ENCODE results near the gene PKP1. TPM values are rescaled to one million over a fixed set of nuclear protein-coding genes. Genes with fewer than 3 reads are reported as not detected.

The PKP1 gene, protein sequence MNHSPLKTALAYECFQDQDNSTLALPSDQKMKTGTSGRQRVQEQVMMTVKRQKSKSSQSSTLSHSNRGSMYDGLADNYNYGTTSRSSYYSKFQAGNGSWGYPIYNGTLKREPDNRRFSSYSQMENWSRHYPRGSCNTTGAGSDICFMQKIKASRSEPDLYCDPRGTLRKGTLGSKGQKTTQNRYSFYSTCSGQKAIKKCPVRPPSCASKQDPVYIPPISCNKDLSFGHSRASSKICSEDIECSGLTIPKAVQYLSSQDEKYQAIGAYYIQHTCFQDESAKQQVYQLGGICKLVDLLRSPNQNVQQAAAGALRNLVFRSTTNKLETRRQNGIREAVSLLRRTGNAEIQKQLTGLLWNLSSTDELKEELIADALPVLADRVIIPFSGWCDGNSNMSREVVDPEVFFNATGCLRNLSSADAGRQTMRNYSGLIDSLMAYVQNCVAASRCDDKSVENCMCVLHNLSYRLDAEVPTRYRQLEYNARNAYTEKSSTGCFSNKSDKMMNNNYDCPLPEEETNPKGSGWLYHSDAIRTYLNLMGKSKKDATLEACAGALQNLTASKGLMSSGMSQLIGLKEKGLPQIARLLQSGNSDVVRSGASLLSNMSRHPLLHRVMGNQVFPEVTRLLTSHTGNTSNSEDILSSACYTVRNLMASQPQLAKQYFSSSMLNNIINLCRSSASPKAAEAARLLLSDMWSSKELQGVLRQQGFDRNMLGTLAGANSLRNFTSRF
- total RNA-seq: 48.3 and 106 TPM in 2 replicates

DNA sequence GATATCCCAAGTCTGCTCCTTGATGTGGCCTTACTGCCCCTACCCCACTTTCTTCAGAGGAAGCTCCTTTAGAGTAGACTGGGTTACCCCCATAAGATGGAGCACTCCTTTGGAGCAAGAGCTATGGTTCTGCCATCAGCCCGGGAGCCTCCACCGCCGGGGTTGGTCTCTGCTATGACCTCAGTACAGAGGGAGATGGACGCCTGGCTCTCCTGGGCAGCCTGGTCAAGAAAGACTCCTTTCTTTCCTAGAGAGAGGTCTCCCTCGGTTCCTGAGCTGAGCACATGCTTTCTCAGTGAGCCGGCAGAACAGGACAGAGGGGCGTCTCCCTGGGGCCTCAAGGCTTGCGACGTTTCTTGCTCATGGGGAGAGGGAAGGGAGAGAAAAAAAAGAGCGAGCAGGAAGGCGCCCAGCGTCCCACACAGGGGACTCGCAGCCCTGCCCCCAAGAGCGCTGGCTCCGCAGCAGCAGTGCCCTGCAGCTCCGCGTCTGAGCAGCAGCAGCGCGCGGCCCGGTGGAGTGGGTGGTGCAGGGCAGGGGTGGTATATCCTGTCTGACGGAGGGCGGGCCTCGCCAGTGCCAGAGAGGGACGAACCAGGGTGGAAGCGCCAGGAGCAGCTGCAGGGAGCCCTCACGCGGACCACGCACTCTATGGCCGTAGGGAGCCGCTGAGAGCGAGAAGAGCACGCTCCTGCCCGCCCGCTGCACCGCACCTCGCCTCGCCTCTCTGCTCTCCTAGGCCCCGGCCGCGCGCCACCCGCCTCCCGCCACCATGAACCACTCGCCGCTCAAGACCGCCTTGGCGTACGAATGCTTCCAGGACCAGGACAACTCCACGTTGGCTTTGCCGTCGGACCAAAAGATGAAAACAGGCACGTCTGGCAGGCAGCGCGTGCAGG lies at the start of gene PKP1:
Gene PKP1 (plus strand): TSS at position 576 of the 899 bp plus-strand sequence. CDS start 197 bp downstream, at position 773.

DNA sequence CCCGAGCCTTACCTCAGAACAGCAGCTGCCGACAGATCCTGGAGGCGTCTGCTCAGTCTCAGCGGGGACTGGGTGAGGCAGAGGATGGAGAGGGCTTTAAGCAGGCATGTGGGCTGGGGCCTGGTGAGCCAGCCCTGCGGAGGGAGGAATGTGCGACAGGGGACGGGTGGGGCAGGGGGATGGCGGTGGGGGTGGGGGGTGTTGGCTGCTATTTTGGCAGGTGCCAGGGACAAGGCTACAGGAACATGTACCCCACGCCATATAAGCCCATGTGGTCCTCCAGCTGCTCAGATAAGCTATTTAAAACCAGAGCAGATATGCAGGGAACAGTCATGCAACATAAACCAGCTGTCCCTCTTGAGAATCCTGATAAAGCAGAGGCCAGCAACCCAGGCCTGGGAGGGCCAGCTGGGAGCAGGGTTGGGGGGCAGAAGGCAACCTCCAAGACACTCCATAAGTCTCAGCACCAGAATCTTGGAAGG lies 94.3 kb downstream of the PKP1 start, which contains the start of gene TNNT2:
Gene TNNT2 (minus strand): TSS at position 70 of the 482 bp plus-strand sequence. CDS start 4,426 bp downstream, outside the sequence.

Other genes with a start within 250 kb of the PKP1 start
- not detected in 2 replicates for gene CACNA1S, start 171.1 kb upstream of the PKP1 start, total RNA-seq
- not detected in 2 replicates for gene ASCL5, start 156.3 kb upstream of the PKP1 start, total RNA-seq
- 44.0 and 53.1 TPM in 2 replicates for gene TMEM9, start 129.0 kb upstream of the PKP1 start, total RNA-seq
- not detected in 2 replicates for gene IGFN1, start 92.7 kb upstream of the PKP1 start, total RNA-seq
- gene TNNT2, start 94.2 kb downstream of the PKP1 start, total RNA-seq: 1.4 and 1.6 TPM in 2 replicates
- gene LAD1, start 115.8 kb downstream of the PKP1 start, total RNA-seq: 22.8 and 33.3 TPM in 2 replicates
- gene TNNI1, start 138.2 kb downstream of the PKP1 start, total RNA-seq: not detected in 2 replicates
- 87.9 and 142 TPM in 2 replicates for gene PHLDA3, start 185.7 kb downstream of the PKP1 start, total RNA-seq
- gene CSRP1, start 223.6 kb downstream of the PKP1 start, total RNA-seq: 197 and 568 TPM in 2 replicates